Panc1 (cell line): ENCODE measurements around the gene GLRX.

ENCODE experiments used
- CTCF ChIP-seq: fragments of 450-650 bp; IDR thresholded peaks from 2 replicates; pipeline ENCODE4 v1.5.1; 2017; ENCODE audit warnings: mild to moderate bottlenecking
- REST ChIP-seq, 2 experiments: IDR thresholded peaks; 2 replicates each; pipeline ENCODE4 v1.6.1; 2011 to 2012; ENCODE audit warnings: low read depth in 2 of 2, control low read depth in 1 of 2, low read length in 1 of 2, mild to moderate bottlenecking in 1 of 2, moderate library complexity in 1 of 2; ENCODE audit not compliant: insufficient read depth in 1 of 2

- TF ChIP-seq CTCF (peak; percentile 93), REST (IDR thresholded peaks at IDR 0.05; ENCODE audit: insufficient read depth in 1 of 2, low read depth in 2 of 2, low read length in 1 of 2) (no peak)
Observed at GRCh38 chr5:95846554-95847260, 24.2 kb upstream of the GLRX start.
